Measurements from ENCODE around the gene P3H1.

- TF ChIP-seq CTCF (conservative IDR thresholded peaks at IDR 0.05; ENCODE audit: low read depth, low read length) (no peak), EZH2 (IDR thresholded peaks at IDR 0.05; ENCODE audit: borderline replicate concordance, low read depth, low read length, poor library complexity, severe bottlenecking) (no peak)
These were observed 14.5 kb downstream of the P3H1 start for GRCh38 chr1:42752284-42752683.
